WTC11 (cell line): Measurements from ENCODE around the gene AMBP. TPM values are rescaled to one million over a fixed set of nuclear protein-coding genes. Genes with fewer than 3 reads are reported as not detected.

Experiments
- ATAC-seq: fragments of 200-7000 bp; cut with Tn5 transposase; 2 replicates; pipeline ENCODE4 v1.10.0; 2021; ENCODE audit warnings: mild to moderate bottlenecking, moderate library complexity
- CTCF ChIA-PET: fragments of 300-600 bp; sonication (Branson Sonifier 250); formaldehyde crosslinking; loops from one replicate; lab custom pipeline; 2021; ENCODE audit warnings: antibody characterized with exemption; lab: Charles Lee
- POLR2A ChIA-PET: fragments of 350-600 bp; sonication (Branson Sonifier 250); formaldehyde crosslinking; loops from one replicate; lab custom pipeline; 2021; ENCODE audit warnings: antibody characterized with exemption; lab: Charles Lee
- DNase-seq: peaks from one replicate; pipeline ENCODE4 v3.0.0; 2021; ENCODE audit warnings: low spot score
- H3K27ac Mint-ChIP-seq: 2 replicates; pipeline ENCODE4 v1.8.0; 2021; ENCODE audit warnings: mixed read lengths
- H3K27me3 Mint-ChIP-seq: 2 replicates; pipeline ENCODE4 v1.8.0; 2021; ENCODE audit warnings: low read depth, mild to moderate bottlenecking, moderate library complexity, mixed read lengths
- H3K36me3 Mint-ChIP-seq: 2 replicates; pipeline ENCODE4 v1.8.0; 2021; ENCODE audit warnings: mixed read lengths
- H3K4me1 Mint-ChIP-seq: 2 replicates; pipeline ENCODE4 v1.8.0; 2022; ENCODE audit warnings: mixed read lengths
- H3K4me3 Mint-ChIP-seq: 2 replicates; pipeline ENCODE4 v1.8.0; 2021; ENCODE audit warnings: mild to moderate bottlenecking, moderate library complexity, mixed read lengths
- H3K9me3 Mint-ChIP-seq: 2 replicates; pipeline ENCODE4 v1.8.0; 2021; ENCODE audit warnings: mixed read lengths
- CREM ChIP-seq: sonication (generic); formaldehyde crosslinking; IDR thresholded peaks from 2 replicates; pipeline ENCODE4 v1.8.1; 2022; ENCODE audit warnings: mild to moderate bottlenecking, missing genetic modification reagents, moderate library complexity
- CTCF ChIP-seq: fragments of 200-600 bp; IDR thresholded peaks from 2 replicates; pipeline ENCODE4 v1.8.0; 2022; ENCODE audit warnings: antibody characterized with exemption
- E2F1 ChIP-seq: sonication (generic); formaldehyde crosslinking; IDR thresholded peaks from 2 replicates; pipeline ENCODE4 v1.8.0; 2022; ENCODE audit warnings: mild to moderate bottlenecking, missing genetic modification reagents
- E2F5 ChIP-seq: sonication (generic); formaldehyde crosslinking; IDR thresholded peaks from 2 replicates; pipeline ENCODE4 v1.8.1; 2022; ENCODE audit warnings: mild to moderate bottlenecking, moderate library complexity, missing genetic modification reagents
- KAT7 ChIP-seq: sonication (generic); formaldehyde crosslinking; IDR thresholded peaks from 2 replicates; pipeline ENCODE4 v1.8.1; 2023; ENCODE audit warnings: missing genetic modification reagents, mild to moderate bottlenecking, borderline replicate concordance
- MLX ChIP-seq: sonication (generic); formaldehyde crosslinking; IDR thresholded peaks from 2 replicates; pipeline ENCODE4 v1.8.1; 2023; ENCODE audit warnings: mild to moderate bottlenecking, missing genetic modification reagents, moderate library complexity
- NFYB ChIP-seq: sonication (generic); formaldehyde crosslinking; conservative IDR thresholded peaks from 2 replicates; pipeline ENCODE4 v1.8.0; 2022; ENCODE audit warnings: low read depth, missing genetic modification reagents
- SP1 ChIP-seq: sonication (generic); formaldehyde crosslinking; conservative IDR thresholded peaks from 2 replicates; pipeline ENCODE4 v1.8.1; 2022; ENCODE audit warnings: missing genetic modification reagents
- TEAD1 ChIP-seq: sonication (generic); formaldehyde crosslinking; IDR thresholded peaks from 2 replicates; pipeline ENCODE4 v1.8.0; 2022; ENCODE audit warnings: mild to moderate bottlenecking, missing genetic modification reagents
- ZNF121 ChIP-seq: sonication (generic); formaldehyde crosslinking; IDR thresholded peaks from 2 replicates; pipeline ENCODE4 v1.8.0; 2023; ENCODE audit warnings: missing genetic modification reagents
- ZNF281 ChIP-seq: sonication (generic); formaldehyde crosslinking; IDR thresholded peaks from 2 replicates; pipeline ENCODE4 v1.8.0; 2023; ENCODE audit warnings: mild to moderate bottlenecking, missing genetic modification reagents
- ZNF396 ChIP-seq: fragments of 250-450 bp; sonication (Bioruptor Pico); IDR thresholded peaks from 2 replicates; pipeline ENCODE4 v1.8.0; 2021; ENCODE audit warnings: mild to moderate bottlenecking, moderate library complexity, borderline replicate concordance
- ZNF425 ChIP-seq: fragments of 250-450 bp; sonication (Bioruptor Pico); conservative IDR thresholded peaks from 2 replicates; pipeline ENCODE4 v1.9.0; 2021; ENCODE audit warnings: mild to moderate bottlenecking
- total RNA-seq: library from RNA; stranded (reverse); gene quantifications from 3 replicates; pipeline ENCODE4 v1.2.3, GENCODE V29; 2021
- TF ChIP-seq, protein P1 (sequence below): fragments of 250-450 bp; sonication (Bioruptor Pico); IDR thresholded peaks from 2 replicates; pipeline ENCODE4 v1.9.0; 2021; ENCODE audit warnings: mild to moderate bottlenecking, borderline replicate concordance
- TF ChIP-seq, protein P2 (sequence below): sonication (generic); formaldehyde crosslinking; IDR thresholded peaks from 2 replicates; pipeline ENCODE4 v1.8.0; 2022; ENCODE audit warnings: mild to moderate bottlenecking, missing genetic modification reagents

AMBP gene
- total RNA-seq, 1 experiment from 2014 or later = 3.3 TPM

- TF ChIP-seq ZNF281 (CRISPR knock-in tag) (no peak), TEAD1 (CRISPR knock-in tag) (no peak), CTCF (no peak), ZNF396 (CRISPR knock-in tag) (no peak)
Measured at GRCh38 chr9:114076237-114077161, 1.6 kb downstream of the AMBP start (continued).

- CTCF ChIA-PET = interaction anchor here (1.2 kb wide), 1 partner anchor 215 kb away, joined by 3 read pairs; no protein-coding TSS in a partner anchor
- Mint-ChIP-seq H3K27me3 (peaks cover 36% of the 10 kb centered on the region), H3K9me3 (no peaks in the 10 kb centered on the region; the same call in 1 of the 2 replicates), H3K27ac (no peak overlapping the region), H3K36me3 (no peaks in the 10 kb centered on the region), H3K4me3 (no peak overlapping the region), H3K4me1 (peaks cover 9% of the 10 kb centered on the region)
- POLR2A ChIA-PET = no interaction called here
- TF ChIP-seq SP1 (CRISPR knock-in tag) (no peak), MLX (CRISPR knock-in tag) (no peak), KAT7 (CRISPR knock-in tag) (no peak), ZNF121 (no peak), E2F1 (CRISPR knock-in tag) (no peak), E2F5 (no peak), CREM (no peak), NFYB (CRISPR knock-in tag) (no peak), ZNF425 (CRISPR knock-in tag) (no peak)
- TF ChIP-seq, protein P1, sequence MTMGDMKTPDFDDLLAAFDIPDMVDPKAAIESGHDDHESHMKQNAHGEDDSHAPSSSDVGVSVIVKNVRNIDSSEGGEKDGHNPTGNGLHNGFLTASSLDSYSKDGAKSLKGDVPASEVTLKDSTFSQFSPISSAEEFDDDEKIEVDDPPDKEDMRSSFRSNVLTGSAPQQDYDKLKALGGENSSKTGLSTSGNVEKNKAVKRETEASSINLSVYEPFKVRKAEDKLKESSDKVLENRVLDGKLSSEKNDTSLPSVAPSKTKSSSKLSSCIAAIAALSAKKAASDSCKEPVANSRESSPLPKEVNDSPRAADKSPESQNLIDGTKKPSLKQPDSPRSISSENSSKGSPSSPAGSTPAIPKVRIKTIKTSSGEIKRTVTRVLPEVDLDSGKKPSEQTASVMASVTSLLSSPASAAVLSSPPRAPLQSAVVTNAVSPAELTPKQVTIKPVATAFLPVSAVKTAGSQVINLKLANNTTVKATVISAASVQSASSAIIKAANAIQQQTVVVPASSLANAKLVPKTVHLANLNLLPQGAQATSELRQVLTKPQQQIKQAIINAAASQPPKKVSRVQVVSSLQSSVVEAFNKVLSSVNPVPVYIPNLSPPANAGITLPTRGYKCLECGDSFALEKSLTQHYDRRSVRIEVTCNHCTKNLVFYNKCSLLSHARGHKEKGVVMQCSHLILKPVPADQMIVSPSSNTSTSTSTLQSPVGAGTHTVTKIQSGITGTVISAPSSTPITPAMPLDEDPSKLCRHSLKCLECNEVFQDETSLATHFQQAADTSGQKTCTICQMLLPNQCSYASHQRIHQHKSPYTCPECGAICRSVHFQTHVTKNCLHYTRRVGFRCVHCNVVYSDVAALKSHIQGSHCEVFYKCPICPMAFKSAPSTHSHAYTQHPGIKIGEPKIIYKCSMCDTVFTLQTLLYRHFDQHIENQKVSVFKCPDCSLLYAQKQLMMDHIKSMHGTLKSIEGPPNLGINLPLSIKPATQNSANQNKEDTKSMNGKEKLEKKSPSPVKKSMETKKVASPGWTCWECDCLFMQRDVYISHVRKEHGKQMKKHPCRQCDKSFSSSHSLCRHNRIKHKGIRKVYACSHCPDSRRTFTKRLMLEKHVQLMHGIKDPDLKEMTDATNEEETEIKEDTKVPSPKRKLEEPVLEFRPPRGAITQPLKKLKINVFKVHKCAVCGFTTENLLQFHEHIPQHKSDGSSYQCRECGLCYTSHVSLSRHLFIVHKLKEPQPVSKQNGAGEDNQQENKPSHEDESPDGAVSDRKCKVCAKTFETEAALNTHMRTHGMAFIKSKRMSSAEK (CRISPR knock-in tag) = no peak
- TF ChIP-seq, protein P2, sequence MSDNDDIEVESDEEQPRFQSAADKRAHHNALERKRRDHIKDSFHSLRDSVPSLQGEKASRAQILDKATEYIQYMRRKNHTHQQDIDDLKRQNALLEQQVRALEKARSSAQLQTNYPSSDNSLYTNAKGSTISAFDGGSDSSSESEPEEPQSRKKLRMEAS = no peak
- DNase-seq (no peak), ATAC-seq (no peak)
Measured at GRCh38 chr9:114075602-114076001, 2.5 kb downstream of the AMBP start.
